Kidney (tissue), 14 donors: ENCODE data around the gene SLC9A5. TPM values are rescaled to one million over a fixed set of nuclear protein-coding genes. Genes with fewer than 3 reads are reported as not detected.

Experiments used
- DNase-seq, 5 donors: peaks; one replicate each; pipeline ENCODE4 v3.0.0-alpha.2; 2013 to 2020
- FAIRE-seq: peaks from 2 replicates; lab custom pipeline; 2012; peaks lifted over from hg19 to GRCh38; lab: Jason Lieb, UNC
- H3K27ac ChIP-seq, 2 donors: one replicate each; pipeline ENCODE4 v1.7.0; 2013; ENCODE audit warnings: low read depth in 2 of 2, low read length in 2 of 2, inconsistent platforms in 1 of 2
- H3K27me3 ChIP-seq: one replicate; pipeline ENCODE4 v1.7.1; 2013; ENCODE audit warnings: low read length, inconsistent platforms; ENCODE audit not compliant: control insufficient read depth, insufficient read depth
- H3K36me3 ChIP-seq, 3 donors: one replicate each; pipeline versions ENCODE4 v1.7.0 to v1.7.1; 2013; ENCODE audit warnings: low read length in 3 of 3, control low read depth in 1 of 3, inconsistent platforms in 1 of 3; ENCODE audit not compliant: insufficient read depth in 3 of 3, control insufficient read depth in 2 of 3
- H3K4me1 ChIP-seq, 3 donors: one replicate each; pipeline versions ENCODE4 v1.7.0 to v1.7.1; 2013; ENCODE audit warnings: low read length in 3 of 3, inconsistent platforms in 1 of 3, low read depth in 1 of 3; ENCODE audit not compliant: control insufficient read depth in 2 of 3, insufficient read depth in 2 of 3
- H3K4me3 ChIP-seq, 3 donors: one replicate each; pipeline versions ENCODE4 v1.7.0 to v1.8.1; 2013; ENCODE audit warnings: low read length in 3 of 3, control low read depth in 1 of 3, inconsistent platforms in 1 of 3
- H3K9ac ChIP-seq, 3 donors: one replicate each; pipeline versions ENCODE4 v1.7.0 to v1.7.1; 2013; ENCODE audit warnings: low read length in 3 of 3, control low read depth in 1 of 3, inconsistent platforms in 1 of 3
- H3K9me3 ChIP-seq, 3 donors: one replicate each; pipeline versions ENCODE4 v1.7.0 to v1.7.1; 2013; ENCODE audit warnings: low read length in 3 of 3, control low read depth in 1 of 3, inconsistent platforms in 1 of 3; ENCODE audit not compliant: control insufficient read depth in 2 of 3, insufficient read depth in 1 of 3
- CTCF ChIP-seq: IDR thresholded peaks from 3 replicates; pipeline ENCODE4 v1.5.1; 2012; ENCODE audit warnings: mild to moderate bottlenecking, moderate library complexity, borderline replicate concordance; ENCODE audit not compliant: insufficient read depth; ENCODE audit errors: extremely low read depth
- intact Hi-C: fragments of 100-400 bp; cut with DNase I; formaldehyde crosslinking; loops from one replicate; pipeline ENCODE4 v1.11.1; 2022
- polyA plus RNA-seq: library from polyadenylated mRNA; stranded (reverse); fragments of 350-450 nt; fragmentation: Illumina TruSeq; extraction: RNeasy Lipid Tissue Mini Kit (QIAGEN cat#74804); gene quantifications from one replicate; pipeline ENCODE4 v1.2.3, GENCODE V29; 2014; ENCODE audit warnings: low read depth, low replicate concordance; ENCODE audit not compliant: insufficient read depth
- total RNA-seq: library from RNA; stranded (reverse); fragmentation: NEBNext Ultra II Directional; extraction: Animal tissue kit (Norgen Biotek cat#: 25700); gene quantifications from one replicate; pipeline ENCODE4 v1.2.1, GENCODE V29; 2021
- donor health status: control.
- donor health status: control.
- donor health status: control.
- donor health status: control.
- donor health status: control.
- donor health status: DM: yes; HTN: yes; CAD: no.
- donor health status: Normal renal cell carcinoma (clear cell type).

SLC9A5 gene
- total and polyA plus RNA-seq, 2 donors from 2014 or later = 0.92 to 1.1 TPM

DNA sequence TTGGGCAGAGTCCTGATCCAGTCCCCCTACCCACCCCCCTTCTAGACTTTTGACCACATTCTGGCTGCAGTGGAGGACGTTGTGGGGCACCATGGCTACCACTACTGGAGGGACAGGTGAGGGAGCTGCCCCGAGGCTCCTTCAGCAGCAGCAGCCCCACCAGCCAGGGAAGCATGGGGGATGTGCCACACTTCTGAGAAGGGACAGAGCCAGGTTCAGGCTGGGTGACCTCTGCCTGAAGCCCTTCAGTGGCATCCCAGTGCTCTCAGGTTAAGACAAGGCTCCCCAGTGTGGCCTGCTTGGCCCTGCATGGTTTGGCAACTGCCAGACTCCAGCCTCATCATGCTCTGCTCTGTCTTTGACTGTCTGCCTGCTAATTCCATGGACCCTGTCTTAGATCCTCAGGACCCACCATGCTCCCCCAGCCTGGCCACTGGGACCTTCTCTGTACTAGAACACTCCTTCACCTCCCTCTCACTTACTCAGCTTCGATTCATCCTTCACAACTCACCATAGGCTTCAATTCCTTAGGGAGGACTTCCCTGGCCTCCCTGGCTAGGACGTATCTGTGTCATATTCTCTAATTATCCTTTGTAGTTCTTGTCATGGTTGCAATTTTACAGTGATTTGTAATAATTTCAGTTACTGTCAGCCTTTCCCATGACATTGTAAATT is 8.8 kb downstream of the SLC9A5 start:
- Histone ChIP-seq H3K27ac (no peak overlapping the region), H3K27me3 (no peaks in the 10 kb centered on the region), H3K9me3 (no peaks in the 10 kb centered on the region), H3K4me3 (no peak overlapping the region), H3K36me3 (no peaks in the 10 kb centered on the region), H3K4me1 (no peaks in the 10 kb centered on the region), H3K9ac (no peak overlapping the region)
- intact Hi-C loops = loop anchor here (10.0 kb wide), 1 partner anchor 217 kb away; no protein-coding TSS in a partner anchor
- peak in 1 of 5 donors; percentile 32 for DNase-seq
- FAIRE-seq = no peak
- TF ChIP-seq CTCF = no peak

- no peak for TF ChIP-seq CTCF
These were observed 9.5 kb downstream of the SLC9A5 start for GRCh38 chr16:67258161-67258835.

GRCh38 chr16:67259705-67260104 is 10.9 kb downstream of the SLC9A5 start:
- TF ChIP-seq CTCF = no peak
- Histone ChIP-seq H3K9ac (no peak overlapping the region), H3K36me3 (no peaks in the 10 kb centered on the region), H3K27me3 (no peaks in the 10 kb centered on the region), H3K9me3 (no peaks in the 10 kb centered on the region), H3K4me3 (no peak overlapping the region), H3K4me1 (no peaks in the 10 kb centered on the region), H3K27ac (no peak overlapping the region)
- intact Hi-C loops = loop anchor here (10.0 kb wide), 1 partner anchor 215 kb away; no protein-coding TSS in a partner anchor
- DNase-seq (peak in 2 of 5 donors; percentile 34 to 53), FAIRE-seq (no peak)

More at GRCh38 chr16:67258161-67258835, 9.5 kb downstream of the SLC9A5 start:
- FAIRE-seq (no peak), DNase-seq (peak in 2 of 5 donors; percentile 23 to 65)
- H3K36me3 ChIP-seq = no peaks in the 10 kb centered on the region
- H3K27me3 ChIP-seq = no peaks in the 10 kb centered on the region
- intact Hi-C loops = loop anchor here (10.0 kb wide), 1 partner anchor 217 kb away; no protein-coding TSS in a partner anchor
- H3K4me3 ChIP-seq = no peak overlapping the region
- no peak overlapping the region for H3K27ac ChIP-seq
- no peaks in the 10 kb centered on the region for H3K4me1 ChIP-seq
- no peaks in the 10 kb centered on the region for H3K9me3 ChIP-seq
- no peak overlapping the region for H3K9ac ChIP-seq
